DMS53 treated with DMSO at 0.1 percent for 48 hours (cell line): ENCODE results near the gene ANKRD11.

Experiments
- DNase-seq: peaks from one replicate; lab custom pipeline; 2025; ENCODE audit not compliant: unreplicated experiment; lab: John Stamatoyannopoulos, UW

The ANKRD11 gene

DNA sequence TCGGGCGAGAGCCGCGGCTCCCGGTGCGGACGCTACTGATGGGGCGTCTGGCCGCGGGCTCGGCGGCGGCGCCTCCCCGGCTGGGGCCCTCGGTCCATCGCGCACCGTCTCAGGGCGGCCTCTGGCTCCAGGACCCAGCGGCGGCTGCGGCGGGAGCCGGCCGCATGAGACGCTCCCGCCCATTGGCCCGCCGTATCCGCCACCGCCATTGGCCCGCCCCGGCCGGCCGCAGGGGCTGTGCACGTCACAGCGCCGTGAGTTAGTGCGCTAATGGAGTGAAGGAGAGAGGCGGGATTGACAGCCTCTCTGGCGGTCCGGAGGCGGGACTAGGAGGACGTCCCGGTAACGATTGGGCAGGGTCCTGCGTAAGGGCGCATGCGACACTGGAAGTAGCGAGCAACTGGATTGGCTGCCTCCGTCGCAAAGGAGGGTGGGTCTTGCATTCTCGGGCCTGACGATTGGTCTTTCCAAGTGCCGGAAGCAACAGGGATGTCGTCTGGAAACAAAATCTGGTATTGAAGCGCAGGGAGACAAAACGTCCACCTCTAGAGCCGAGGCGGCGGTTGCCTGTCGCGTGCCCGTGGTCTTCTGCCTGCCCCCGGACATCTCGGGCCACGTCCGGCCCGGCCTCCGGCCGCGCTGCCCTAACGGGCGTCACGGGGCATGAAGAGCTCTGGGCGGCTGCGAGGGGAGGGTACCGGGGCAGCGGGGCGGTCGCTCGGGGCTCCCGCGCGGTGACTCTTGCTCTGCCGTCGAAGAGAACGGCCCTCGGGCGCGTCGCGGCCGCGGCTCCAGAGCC lies at the start of gene ANKRD11:
Gene ANKRD11 (minus strand): TSS at position 123 of the 799 bp plus-strand sequence. CDS start 173,542 bp downstream, outside the sequence.
- peak; percentile 96 for DNase-seq

DNA sequence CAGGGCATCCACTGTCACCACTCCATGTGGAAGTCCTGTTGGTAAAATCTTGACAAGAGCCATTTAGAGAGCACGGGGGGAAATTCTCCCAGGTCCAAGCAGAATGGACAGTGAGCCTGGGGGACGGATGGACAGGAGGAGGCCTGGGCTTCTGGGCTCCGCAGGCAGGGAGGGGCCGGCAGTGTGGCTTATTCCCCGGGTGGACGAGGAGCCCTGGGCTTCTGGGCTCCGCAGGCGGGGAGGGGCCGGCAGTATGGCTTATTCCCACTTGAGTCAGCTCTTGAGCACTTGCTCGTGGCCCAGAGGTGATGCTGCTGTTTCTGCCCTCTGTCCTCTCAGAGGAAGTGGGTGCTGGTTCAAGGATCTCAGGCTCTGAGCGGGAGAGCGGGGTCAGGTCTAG lies 47.9 kb upstream of the ANKRD11 start:
- DNase-seq: no peak

DNA sequence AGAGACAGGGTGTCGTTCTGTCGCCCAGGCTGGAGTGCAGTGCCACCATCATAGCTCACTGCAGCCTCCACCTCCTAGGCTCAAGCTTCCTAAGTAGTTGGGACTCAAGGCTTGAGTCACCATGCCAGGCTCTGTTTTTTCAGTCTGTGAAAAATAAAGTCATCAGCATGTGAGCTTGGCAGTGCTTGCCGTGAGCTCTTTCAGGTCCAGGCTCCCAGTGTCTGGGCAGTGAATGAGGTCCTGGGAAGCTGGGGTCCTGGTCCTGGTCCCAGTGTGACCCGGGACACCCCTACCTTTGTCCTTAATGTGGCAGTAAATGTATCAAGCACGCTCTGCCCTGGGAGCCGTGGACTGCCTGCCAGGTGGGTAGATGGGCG lies 47.2 kb upstream of the ANKRD11 start:
- no peak for DNase-seq

DNA sequence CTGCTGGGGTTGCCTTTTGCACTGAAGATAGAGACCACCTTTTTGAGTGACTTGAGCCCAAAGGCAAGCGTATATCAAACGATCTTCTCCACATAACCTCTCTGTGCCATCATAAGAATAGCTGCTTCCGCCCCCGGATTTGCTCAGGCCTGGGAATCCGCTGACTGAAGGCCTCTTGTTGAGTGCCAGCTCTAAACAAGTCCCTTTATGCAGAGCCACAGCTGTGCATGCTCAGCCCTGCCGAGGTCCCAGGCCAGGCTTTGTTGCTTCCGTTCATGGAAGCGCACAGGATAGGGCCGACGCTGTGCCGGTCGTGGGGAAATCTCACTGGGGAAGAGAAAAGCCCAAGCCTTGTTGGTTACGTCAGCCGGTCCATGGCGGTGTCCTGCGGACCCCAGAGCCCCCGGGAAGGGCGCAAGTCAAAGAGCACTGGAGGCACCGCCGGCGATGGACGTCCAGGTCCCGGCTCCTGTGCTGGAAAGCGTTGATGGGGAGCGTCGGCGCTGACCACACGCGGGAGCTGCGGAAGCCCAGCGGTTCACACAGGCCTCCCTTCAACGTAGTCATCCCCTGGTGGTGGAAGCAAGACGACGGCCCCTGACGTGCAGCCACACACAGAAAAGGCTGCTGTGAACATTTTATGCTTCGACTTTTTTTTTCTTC lies 46.7 kb upstream of the ANKRD11 start:
- no peak for DNase-seq

DNA sequence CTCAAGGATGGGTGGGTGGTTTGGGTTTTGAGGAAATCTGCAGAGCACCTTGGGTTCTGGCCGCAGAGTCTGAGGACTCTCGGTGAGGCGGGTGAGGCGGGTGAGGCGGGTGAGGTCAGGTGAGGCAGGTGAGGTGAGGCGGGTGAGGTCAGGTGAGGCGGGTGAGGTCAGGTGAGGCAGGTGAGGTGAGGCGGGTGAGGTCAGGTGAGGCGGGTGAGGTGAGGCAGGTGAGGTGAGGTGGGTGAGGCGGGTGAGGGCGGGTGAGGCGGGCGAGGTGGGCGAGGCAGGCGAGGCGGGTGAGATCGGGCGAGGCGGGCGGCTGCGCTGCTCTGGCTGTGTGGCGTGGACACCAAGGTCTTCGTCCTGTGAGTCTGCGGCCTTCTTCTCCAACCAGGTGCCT lies 46.0 kb upstream of the ANKRD11 start:
- no peak for DNase-seq

DNA sequence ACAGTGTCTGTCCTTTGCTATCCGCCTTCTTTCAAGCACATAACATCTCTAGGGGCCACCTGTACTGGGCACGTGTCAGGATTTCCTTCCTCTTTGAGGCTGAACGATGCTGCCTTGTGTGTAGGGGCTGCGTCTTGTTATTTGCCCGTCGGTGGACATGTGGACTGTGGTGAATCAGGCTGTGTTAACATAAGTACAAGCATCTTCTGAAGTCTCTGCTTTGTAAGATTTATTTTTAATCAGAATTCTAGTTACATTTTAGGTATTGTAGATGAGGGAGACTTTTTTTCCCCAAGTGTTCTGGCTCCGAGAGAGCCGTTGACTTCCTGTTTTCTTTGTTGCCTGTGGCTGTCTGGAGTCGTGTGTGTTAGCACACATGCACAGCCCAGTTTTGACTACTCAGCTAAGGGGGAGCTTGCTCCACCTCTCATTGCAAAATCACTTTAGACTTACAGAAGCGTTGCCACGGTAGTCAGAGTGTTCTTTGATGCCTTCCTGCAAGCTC lies 43.9 kb upstream of the ANKRD11 start:
- no peak for DNase-seq

DNA sequence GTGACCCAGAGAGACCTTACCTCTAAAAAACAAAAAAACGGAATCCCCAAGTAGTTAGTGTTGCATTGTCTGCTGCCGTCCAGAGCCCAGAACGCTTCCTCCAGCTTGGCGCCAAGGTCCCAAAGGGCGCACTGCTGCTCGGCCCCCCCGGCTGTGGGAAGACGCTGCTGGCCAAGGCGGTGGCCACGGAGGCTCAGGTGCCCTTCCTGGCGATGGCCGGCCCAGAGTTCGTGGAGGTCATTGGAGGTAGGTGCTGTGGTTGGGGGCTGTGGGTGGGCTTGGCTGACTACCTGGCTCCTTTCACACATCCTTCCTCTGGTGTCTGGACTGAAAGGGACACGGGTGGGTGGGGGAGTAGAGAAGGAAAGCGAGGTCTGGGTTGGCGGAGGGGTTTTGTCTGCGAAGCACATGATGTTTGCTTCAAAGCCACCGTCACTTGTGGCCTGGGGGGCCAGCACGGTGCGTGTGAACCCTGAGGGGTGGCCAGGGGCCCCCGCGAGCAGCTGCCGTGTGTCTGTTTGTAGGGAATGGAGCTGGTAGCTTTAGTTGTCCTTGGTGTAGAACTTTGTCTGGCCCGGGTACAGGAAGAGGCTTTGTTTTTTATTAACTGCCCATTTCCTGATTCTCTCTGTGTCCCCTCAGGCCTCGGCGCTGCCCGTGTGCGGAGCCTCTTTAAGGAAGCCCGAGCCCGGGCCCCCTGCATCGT lies 41.6 kb upstream of the ANKRD11 start:
- no peak for DNase-seq

DNA sequence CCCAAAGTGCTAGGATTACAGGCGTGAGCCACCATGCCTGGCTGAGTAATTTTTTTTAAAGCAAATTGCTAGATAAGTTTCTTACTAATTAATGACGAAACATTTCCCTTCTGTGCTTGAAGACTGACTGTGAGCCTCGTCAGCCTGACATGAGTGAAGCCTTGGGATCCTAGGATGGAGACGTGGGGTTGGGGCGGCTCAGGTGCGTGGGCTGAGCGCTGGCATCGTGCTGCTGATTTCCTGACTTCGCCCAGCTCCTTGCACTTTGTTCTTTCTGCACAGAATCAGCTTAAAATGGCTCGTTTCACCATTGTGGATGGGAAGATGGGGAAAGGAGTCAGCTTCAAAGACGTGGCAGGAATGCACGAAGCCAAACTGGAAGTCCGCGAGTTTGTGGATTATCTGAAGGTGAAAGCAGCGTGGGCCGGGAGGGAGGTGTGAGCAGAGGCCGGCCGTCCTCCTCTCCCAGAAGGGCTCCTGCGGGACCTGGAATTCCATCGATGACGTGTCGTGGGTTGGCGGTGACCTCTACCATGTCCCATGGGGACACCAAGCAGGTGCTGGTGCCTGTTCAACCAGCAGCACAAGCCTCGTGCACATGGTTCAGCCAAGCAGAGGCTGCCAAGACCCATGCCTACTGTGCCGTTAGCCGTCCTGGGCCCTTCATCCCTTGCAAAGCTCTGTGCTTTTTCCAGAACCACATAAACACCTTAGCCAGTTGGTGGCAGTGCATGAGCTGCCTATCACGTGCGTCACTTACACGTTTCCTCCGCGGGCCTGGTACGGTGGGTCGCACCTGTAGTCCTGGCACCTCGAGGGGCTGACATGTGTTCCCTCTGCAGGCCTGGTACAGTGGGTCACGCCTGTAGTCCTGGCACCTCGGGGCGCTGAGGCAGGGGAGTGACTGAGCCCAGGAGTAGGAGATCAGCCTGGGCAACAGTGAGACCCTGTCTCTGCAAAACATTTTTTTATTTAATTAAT lies 40.3 kb upstream of the ANKRD11 start:
- no peak for DNase-seq

DNA sequence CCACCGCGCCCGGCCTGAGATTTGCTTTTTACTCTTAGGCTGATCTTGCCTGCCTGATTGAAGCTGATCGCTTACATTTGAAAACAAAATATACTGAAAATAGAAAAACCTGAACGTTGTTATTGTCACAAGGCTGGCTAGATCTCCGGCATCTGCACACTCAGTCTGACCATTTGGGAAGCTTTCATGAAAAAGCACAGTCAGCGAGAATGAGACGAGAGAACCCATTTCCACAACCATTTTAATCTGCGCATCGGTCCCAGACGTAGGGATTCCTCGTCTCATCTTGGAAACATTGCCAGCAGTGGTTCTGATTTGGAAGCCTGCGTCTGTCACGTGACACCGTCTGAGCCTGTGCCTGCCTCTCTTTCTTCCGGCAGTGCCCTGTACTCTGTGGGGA lies 38.7 kb upstream of the ANKRD11 start:
- no peak for DNase-seq

DNA sequence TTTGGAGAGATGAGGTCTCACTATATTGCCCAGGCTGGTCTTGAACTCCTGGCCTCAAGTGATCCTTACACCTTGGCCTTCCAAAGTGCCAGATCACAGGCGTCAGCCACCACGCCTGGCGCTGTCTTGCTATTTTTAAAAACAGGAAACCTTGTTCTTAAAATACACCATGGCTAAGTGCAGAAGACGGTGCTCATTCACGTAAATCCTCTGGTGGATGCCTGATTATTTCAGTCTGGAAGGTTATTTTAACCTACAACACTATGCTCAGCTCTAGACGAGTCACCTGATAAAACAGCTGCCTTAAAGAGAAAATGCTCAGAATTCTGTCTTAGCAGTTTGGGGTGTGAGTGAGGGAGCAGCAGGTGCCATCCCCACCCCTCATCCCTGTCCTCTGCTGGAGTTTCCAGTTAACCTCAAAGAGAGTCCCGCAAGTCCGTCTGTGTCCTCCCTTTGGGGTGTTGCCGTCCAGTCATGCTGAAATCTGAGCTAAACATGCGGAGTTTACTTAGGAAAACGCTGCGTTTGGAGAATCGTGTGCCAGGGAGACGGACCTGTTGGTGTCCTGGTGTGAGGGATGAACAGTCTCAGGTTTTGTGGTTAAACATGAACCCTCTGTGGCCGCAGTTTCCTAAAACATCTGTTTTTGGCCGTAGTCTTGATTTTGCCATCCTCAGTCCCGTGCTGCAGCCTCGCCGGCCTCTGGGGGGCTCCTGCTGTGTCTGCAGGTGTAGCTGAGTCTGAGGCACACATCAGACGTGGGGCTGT lies 35.0 kb upstream of the ANKRD11 start:
- DNase-seq: no peak

DNA sequence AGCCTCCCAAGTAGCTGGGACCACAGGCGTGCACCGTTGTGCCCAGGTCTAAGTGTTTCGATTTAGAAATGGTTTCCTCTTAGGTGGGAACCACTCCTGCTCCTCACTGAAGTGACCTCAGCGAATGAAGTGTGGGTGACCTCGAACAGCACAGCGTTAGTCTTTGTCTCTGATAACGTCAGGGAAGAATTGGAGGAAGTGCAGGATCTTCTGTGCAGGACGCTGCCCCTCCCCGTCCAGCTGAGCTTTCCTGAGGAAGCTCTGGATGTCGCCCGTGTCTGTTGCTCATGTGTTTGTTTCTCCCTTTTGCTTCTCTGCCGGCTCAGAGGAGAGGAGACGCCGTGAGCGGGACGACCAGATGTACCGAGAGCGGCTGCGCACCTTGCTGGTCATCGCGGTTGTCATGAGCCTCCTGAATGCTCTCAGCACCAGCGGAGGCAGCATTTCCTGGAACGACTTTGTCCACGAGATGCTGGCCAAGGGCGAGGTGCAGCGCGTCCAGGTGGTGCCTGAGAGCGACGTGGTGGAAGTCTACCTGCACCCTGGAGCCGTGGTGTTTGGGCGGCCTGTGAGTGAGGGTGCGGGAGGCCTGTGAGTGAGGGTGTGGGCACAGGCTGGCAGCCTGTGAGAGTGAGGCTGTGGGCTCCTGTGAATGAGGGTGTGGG lies 33.5 kb upstream of the ANKRD11 start:
- no peak for DNase-seq

DNA sequence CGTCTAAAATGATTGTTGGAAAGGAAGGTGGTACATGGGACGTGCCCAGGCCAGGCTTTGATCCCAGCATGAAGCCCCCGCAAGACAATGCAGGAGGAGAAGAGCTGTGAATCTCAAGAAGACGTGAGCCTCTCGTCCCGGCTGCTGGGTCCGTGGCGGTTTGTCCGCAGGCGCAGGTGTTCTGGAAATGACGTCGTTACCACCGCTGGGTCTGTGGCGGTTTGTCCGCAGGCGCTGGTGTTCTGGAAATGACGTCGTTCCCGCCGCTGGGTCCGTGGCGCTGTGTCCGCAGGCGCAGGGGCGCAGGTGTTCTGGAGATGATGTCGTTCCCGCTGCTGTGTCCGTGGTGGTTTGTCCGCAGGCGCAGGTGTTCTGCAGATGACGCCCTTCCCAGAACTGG lies 31.9 kb upstream of the ANKRD11 start:
- no peak for DNase-seq

DNA sequence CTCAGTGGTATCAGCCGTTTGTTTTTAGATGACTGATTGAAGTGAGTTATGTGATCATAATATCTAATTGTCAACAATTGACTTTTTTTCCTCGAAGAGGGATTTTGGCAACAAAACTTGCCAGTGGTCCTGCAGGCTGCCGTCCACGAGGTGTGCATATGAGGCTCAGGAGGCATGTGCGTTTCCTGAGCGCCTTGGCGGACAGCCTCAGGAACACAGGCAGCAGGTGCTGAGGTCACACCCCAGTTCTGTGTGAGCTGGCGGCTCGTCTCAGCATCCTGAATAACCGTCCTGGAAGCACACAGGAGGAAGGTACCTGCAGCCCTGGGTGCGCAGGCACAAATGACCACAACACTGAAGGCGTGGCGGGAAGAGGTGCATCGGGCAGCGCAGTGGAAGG lies 29.5 kb upstream of the ANKRD11 start:
- DNase-seq: no peak

DNA sequence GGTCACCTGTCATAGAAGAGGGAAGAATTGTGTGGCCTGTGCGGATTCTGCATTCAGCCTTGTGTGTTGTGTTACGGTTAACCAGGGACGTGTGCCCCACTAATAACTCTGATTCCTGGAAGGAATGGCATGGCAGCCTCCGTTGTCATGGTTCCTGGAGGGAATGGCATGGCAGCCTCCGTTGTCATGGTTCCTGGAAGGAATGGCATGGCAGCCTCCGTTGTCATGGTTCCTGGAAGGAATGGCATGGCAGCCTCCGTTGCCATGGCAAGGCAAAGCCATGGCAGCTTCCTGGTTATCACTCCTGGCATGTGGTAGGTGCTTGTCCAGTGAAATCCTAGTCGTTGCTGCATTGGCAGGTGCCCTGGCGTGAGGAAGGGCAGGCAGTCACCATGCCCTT lies 26.8 kb upstream of the ANKRD11 start:
- DNase-seq: no peak

DNA sequence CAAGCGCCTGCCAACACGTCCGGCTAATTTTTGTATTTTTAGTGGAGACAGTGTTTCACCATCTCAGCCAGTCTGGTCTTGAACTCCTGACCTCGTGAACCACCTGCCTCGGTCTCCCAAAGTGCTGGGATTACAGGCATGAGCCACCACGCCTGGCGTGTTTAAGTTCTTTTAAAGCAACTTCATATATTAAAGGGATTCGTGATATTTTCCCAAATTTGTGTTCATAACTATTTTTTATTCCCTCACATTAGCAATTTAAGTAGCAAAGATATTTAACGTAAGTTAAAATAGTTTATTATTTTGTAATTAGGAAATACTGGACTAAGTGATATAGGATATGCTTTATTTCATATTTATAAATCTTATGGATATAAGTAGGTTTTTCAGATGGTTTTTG lies 22.1 kb upstream of the ANKRD11 start:
- DNase-seq: no peak

DNA sequence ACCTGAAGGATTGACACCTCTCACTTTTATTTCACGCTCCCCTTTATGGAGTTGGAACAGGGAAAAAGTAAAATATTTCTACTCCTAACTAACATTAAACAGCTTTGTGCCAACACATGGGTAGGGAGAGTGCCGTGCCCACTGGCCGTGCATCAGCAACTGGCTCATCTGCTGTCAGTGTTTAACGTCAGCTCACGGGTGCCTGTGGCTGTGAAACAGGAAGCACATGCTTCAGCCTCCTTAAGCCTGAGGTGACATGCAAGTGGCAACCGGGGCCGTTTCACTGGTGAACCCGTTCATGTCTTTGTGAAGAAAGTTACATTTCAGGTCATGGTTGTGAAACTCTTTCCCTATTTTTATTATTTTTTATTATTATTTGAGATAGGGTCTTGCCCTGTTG lies 21.0 kb upstream of the ANKRD11 start:
- no peak for DNase-seq

DNA sequence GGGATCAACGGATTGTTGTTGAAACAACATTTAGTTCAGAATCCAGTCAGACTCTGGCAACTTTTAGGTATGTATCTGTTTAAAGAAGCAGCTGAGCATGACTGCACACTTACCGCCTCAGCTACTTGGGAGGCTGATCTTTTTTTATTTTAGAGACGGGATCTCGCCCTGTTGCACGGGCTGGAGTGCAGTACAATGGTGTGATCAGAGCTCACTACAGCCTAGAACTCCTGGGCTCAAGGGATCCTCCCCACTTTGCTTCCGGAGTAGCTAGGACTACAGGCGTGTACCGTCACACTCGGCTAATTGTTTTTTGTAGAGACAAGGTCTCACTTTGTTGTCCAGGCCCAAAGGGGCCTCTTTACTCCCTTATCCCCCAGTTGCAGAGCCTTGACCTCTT lies 20.2 kb upstream of the ANKRD11 start:
- DNase-seq: no peak

DNA sequence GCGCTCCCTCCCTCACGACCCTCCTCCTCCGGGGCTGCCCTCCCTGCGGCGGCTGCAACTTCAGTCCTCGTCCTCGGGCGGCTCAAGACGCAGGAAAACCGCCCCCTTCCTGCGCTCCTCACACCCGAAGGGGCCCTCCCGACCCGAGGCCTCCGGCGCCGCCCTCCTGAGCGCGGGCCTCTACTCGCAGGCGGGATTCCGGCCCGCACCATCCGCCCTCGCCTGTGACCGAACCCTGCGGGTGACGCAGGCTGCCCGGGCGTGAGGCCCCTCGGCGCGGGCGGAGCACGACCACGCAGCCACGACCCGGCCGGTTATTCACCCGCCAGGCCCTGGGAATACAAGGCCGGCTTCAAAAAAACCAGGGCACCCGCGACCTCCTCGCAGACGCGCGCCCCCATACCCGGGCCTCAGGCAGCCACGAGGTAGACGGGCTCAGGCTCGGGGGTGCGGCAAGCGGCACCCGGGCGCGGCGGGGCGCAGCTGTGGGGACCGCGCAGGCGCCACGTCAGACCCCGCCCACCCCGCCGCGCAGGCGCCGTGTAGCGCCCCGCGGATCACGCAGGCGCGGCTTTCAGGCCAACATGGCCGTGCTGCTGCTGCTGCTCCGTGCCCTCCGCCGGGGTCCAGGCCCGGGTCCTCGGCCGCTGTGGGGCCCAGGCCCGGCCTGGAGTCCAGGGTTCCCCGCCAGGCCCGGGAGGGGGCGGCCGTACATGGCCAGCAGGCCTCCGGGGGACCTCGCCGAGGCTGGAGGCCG lies 17.7 kb upstream of the ANKRD11 start, which contains the start of gene SPG7:
Gene SPG7 (plus strand): TSS at position 570 of the 757 bp plus-strand sequence. CDS start 15 bp downstream, at position 585.
- peak; percentile 47 for DNase-seq
